IMR-90 (cell line): ENCODE data around the gene PKDCC.

Experiments
- MXI1 ChIP-seq: IDR thresholded peaks from 2 replicates; pipeline ENCODE4 v1.6.1; 2012; ENCODE audit warnings: low read depth, mild to moderate bottlenecking, low read length, moderate library complexity, borderline replicate concordance
- POLR2A ChIP-seq: IDR thresholded peaks from 2 replicates; pipeline ENCODE4 v1.6.1; 2012; ENCODE audit warnings: mild to moderate bottlenecking, low read depth, low read length
- RCOR1 ChIP-seq: IDR thresholded peaks from 2 replicates; pipeline ENCODE4 v1.6.1; 2012; ENCODE audit warnings: mild to moderate bottlenecking, low read length, improper control_type of control experiment; ENCODE audit not compliant: insufficient replicate concordance
- TF ChIP-seq, protein P1 (sequence below): conservative IDR thresholded peaks from 2 replicates; pipeline ENCODE4 v1.5.1; 2012; ENCODE audit warnings: mild to moderate bottlenecking, low read depth, low read length, improper control_type of control experiment

DNA sequence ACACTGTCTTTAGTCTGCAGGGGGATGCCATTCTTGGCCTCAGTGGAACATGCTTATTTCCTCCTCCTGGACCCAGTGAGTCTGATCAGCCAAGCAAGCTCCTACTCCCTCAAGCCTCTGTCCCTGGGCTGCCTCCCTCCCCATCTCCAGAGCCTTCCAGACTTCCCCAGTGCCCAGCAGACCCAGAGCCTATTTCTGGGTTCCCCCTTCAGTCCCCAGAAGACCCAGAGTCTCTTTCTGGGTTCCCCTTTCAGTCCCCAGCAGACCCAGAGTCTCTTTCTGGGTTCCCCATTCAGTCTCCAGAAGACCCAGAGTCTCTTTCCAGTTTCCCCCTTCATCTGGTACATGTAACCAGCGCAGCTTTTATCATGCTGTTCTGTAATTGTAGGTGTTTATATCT lies 17.0 kb upstream of the PKDCC start:
- TF ChIP-seq, protein P1, sequence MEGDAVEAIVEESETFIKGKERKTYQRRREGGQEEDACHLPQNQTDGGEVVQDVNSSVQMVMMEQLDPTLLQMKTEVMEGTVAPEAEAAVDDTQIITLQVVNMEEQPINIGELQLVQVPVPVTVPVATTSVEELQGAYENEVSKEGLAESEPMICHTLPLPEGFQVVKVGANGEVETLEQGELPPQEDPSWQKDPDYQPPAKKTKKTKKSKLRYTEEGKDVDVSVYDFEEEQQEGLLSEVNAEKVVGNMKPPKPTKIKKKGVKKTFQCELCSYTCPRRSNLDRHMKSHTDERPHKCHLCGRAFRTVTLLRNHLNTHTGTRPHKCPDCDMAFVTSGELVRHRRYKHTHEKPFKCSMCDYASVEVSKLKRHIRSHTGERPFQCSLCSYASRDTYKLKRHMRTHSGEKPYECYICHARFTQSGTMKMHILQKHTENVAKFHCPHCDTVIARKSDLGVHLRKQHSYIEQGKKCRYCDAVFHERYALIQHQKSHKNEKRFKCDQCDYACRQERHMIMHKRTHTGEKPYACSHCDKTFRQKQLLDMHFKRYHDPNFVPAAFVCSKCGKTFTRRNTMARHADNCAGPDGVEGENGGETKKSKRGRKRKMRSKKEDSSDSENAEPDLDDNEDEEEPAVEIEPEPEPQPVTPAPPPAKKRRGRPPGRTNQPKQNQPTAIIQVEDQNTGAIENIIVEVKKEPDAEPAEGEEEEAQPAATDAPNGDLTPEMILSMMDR, result no peak
- TF ChIP-seq MXI1 (no peak), POLR2A (no peak), RCOR1 (no peak)
